ENCODE data around the gene AGTR1. TPM values are rescaled to one million over a fixed set of nuclear protein-coding genes. Genes with fewer than 3 reads are reported as not detected.

AGTR1 gene
- total RNA-seq = not detected

GRCh38 chr3:148697306-148698189 lies at the start of gene AGTR1:
Gene AGTR1 (plus strand): TSS chr3:148697903. CDS start chr3:148741036, 43,133 bp downstream.
- Mint-ChIP-seq H3K4me3 (no peak within 1 kb of the TSS), H3K36me3 (ENCODE audit: insufficient read depth) (no peaks in the 10 kb centered on the region), H3K27me3 (ENCODE audit: low read depth) (peaks cover 24% of the 10 kb centered on the region), H3K4me1 (ENCODE audit: low read depth) (no peaks in the 10 kb centered on the region), H3K9me3 (no peaks in the 10 kb centered on the region)
- ATAC-seq (no peak), DNase-seq (no peak)

GRCh38 chr3:148648685-148649352 lies 48.9 kb upstream of the AGTR1 start:
- ATAC-seq = no peak
- no peaks in the 10 kb centered on the region for H3K4me1 Mint-ChIP-seq (ENCODE audit: low read depth)
- H3K36me3 Mint-ChIP-seq (ENCODE audit: insufficient read depth) = no peaks in the 10 kb centered on the region
- no peak overlapping the region for H3K4me3 Mint-ChIP-seq
- no peaks in the 10 kb centered on the region for H3K9me3 Mint-ChIP-seq
- H3K27me3 Mint-ChIP-seq (ENCODE audit: low read depth) = no peaks in the 10 kb centered on the region
- DNase-seq = no peak

GRCh38 chr3:148651549-148651948 lies 46.2 kb upstream of the AGTR1 start:
- DNase-seq (no peak), ATAC-seq (no peak)
- Mint-ChIP-seq H3K36me3 (ENCODE audit: insufficient read depth) (no peaks in the 10 kb centered on the region), H3K4me1 (ENCODE audit: low read depth) (no peaks in the 10 kb centered on the region), H3K4me3 (no peak overlapping the region), H3K9me3 (no peaks in the 10 kb centered on the region), H3K27me3 (ENCODE audit: low read depth) (no peaks in the 10 kb centered on the region)

GRCh38 chr3:148654433-148654832 lies 43.3 kb upstream of the AGTR1 start:
- ATAC-seq = no peak
- H3K4me3 Mint-ChIP-seq = no peak overlapping the region
- H3K4me1 Mint-ChIP-seq (ENCODE audit: low read depth) = no peaks in the 10 kb centered on the region
- no peaks in the 10 kb centered on the region for H3K36me3 Mint-ChIP-seq (ENCODE audit: insufficient read depth)
- no peak for DNase-seq
- no peaks in the 10 kb centered on the region for H3K27me3 Mint-ChIP-seq (ENCODE audit: low read depth)
- H3K9me3 Mint-ChIP-seq = no peaks in the 10 kb centered on the region

GRCh38 chr3:148657470-148657869 lies 40.2 kb upstream of the AGTR1 start:
- ATAC-seq (no peak), DNase-seq (no peak)
- no peaks in the 10 kb centered on the region for H3K36me3 Mint-ChIP-seq (ENCODE audit: insufficient read depth)
- no peaks in the 10 kb centered on the region for H3K27me3 Mint-ChIP-seq (ENCODE audit: low read depth)
- no peak overlapping the region for H3K4me3 Mint-ChIP-seq
- H3K4me1 Mint-ChIP-seq (ENCODE audit: low read depth) = no peaks in the 10 kb centered on the region
- no peaks in the 10 kb centered on the region for H3K9me3 Mint-ChIP-seq

GRCh38 chr3:148659512-148659911 lies 38.2 kb upstream of the AGTR1 start:
- H3K36me3 Mint-ChIP-seq (ENCODE audit: insufficient read depth) = no peaks in the 10 kb centered on the region
- ATAC-seq = no peak
- no peak for DNase-seq
- H3K4me3 Mint-ChIP-seq = no peak overlapping the region
- no peaks in the 10 kb centered on the region for H3K27me3 Mint-ChIP-seq (ENCODE audit: low read depth)
- H3K4me1 Mint-ChIP-seq (ENCODE audit: low read depth) = no peaks in the 10 kb centered on the region
- H3K9me3 Mint-ChIP-seq = no peaks in the 10 kb centered on the region

- no peak for DNase-seq
- no peaks in the 10 kb centered on the region for H3K9me3 Mint-ChIP-seq
- no peak overlapping the region for H3K4me3 Mint-ChIP-seq
- ATAC-seq = no peak
- no peaks in the 10 kb centered on the region for H3K4me1 Mint-ChIP-seq (ENCODE audit: low read depth)
- H3K27me3 Mint-ChIP-seq (ENCODE audit: low read depth) = no peaks in the 10 kb centered on the region
- no peaks in the 10 kb centered on the region for H3K36me3 Mint-ChIP-seq (ENCODE audit: insufficient read depth)
Observed at GRCh38 chr3:148680289-148680688, 17.4 kb upstream of the AGTR1 start.

GRCh38 chr3:148681080-148681479 lies 16.6 kb upstream of the AGTR1 start:
- DNase-seq (no peak), ATAC-seq (no peak)
- no peaks in the 10 kb centered on the region for H3K27me3 Mint-ChIP-seq (ENCODE audit: low read depth)
- no peak overlapping the region for H3K4me3 Mint-ChIP-seq
- no peaks in the 10 kb centered on the region for H3K4me1 Mint-ChIP-seq (ENCODE audit: low read depth)
- H3K9me3 Mint-ChIP-seq = no peaks in the 10 kb centered on the region
- no peaks in the 10 kb centered on the region for H3K36me3 Mint-ChIP-seq (ENCODE audit: insufficient read depth)

- no peak overlapping the region for H3K4me3 Mint-ChIP-seq
- no peak for DNase-seq
- no peaks in the 10 kb centered on the region for H3K9me3 Mint-ChIP-seq
- ATAC-seq = no peak
- no peaks in the 10 kb centered on the region for H3K27me3 Mint-ChIP-seq (ENCODE audit: low read depth)
- H3K36me3 Mint-ChIP-seq (ENCODE audit: insufficient read depth) = no peaks in the 10 kb centered on the region
- no peaks in the 10 kb centered on the region for H3K4me1 Mint-ChIP-seq (ENCODE audit: low read depth)
Observed at GRCh38 chr3:148682997-148683396, 14.7 kb upstream of the AGTR1 start.

- DNase-seq (no peak), ATAC-seq (no peak)
- Mint-ChIP-seq H3K4me1 (ENCODE audit: low read depth) (no peaks in the 10 kb centered on the region), H3K27me3 (ENCODE audit: low read depth) (peaks cover 16% of the 10 kb centered on the region), H3K4me3 (no peak overlapping the region), H3K9me3 (no peaks in the 10 kb centered on the region), H3K36me3 (ENCODE audit: insufficient read depth) (no peaks in the 10 kb centered on the region)
Observed at GRCh38 chr3:148694116-148694515, 3.6 kb upstream of the AGTR1 start.

GRCh38 chr3:148698190-148698810 lies 597 bp downstream of the AGTR1 start:
- ATAC-seq = no peak
- no peak for DNase-seq
- no peaks in the 10 kb centered on the region for H3K4me1 Mint-ChIP-seq (ENCODE audit: low read depth)
- no peaks in the 10 kb centered on the region for H3K36me3 Mint-ChIP-seq (ENCODE audit: insufficient read depth)
- peaks cover 24% of the 10 kb centered on the region for H3K27me3 Mint-ChIP-seq (ENCODE audit: low read depth)
- H3K9me3 Mint-ChIP-seq = no peaks in the 10 kb centered on the region
- H3K4me3 Mint-ChIP-seq = no peak overlapping the region

GRCh38 chr3:148705314-148705713 lies 7.6 kb downstream of the AGTR1 start:
- Mint-ChIP-seq H3K4me1 (ENCODE audit: low read depth) (no peaks in the 10 kb centered on the region), H3K36me3 (ENCODE audit: insufficient read depth) (no peaks in the 10 kb centered on the region), H3K27me3 (ENCODE audit: low read depth) (peaks cover 1% of the 10 kb centered on the region), H3K9me3 (no peaks in the 10 kb centered on the region), H3K4me3 (no peak overlapping the region)
- no peak for ATAC-seq
- no peak for DNase-seq

GRCh38 chr3:148707601-148708380 lies 10.1 kb downstream of the AGTR1 start:
- ATAC-seq (no peak), DNase-seq (no peak)
- Mint-ChIP-seq H3K9me3 (no peaks in the 10 kb centered on the region), H3K4me3 (no peak overlapping the region), H3K27me3 (ENCODE audit: low read depth) (no peaks in the 10 kb centered on the region), H3K36me3 (ENCODE audit: insufficient read depth) (no peaks in the 10 kb centered on the region), H3K4me1 (ENCODE audit: low read depth) (no peaks in the 10 kb centered on the region)

GRCh38 chr3:148708409-148708808 lies 10.7 kb downstream of the AGTR1 start:
- no peaks in the 10 kb centered on the region for H3K4me1 Mint-ChIP-seq (ENCODE audit: low read depth)
- DNase-seq = no peak
- H3K4me3 Mint-ChIP-seq = no peak overlapping the region
- no peaks in the 10 kb centered on the region for H3K9me3 Mint-ChIP-seq
- ATAC-seq = no peak
- H3K36me3 Mint-ChIP-seq (ENCODE audit: insufficient read depth) = no peaks in the 10 kb centered on the region
- H3K27me3 Mint-ChIP-seq (ENCODE audit: low read depth) = no peaks in the 10 kb centered on the region

Measured in activated T-cell treated with anti-CD3 and anti-CD28 coated beads, Interleukin-2, amount 50 U/mL, for 4 hours (primary cell).